Kidney capillary endothelial cell (primary cell): Measurements from ENCODE around the gene ANKLE2.
"Not testable (repeated sequence)": the region's sequence is repeated elsewhere in the genome, so short reads cannot be mapped to it uniquely, and the experiment has no call there.

Source experiments
- DNase-seq: peaks from one replicate; pipeline ENCODE4 v3.0.0-alpha.2; 2018; ENCODE audit warnings: low spot score

ANKLE2 gene

GRCh38 chr12:132719141-132719953, 42.3 kb downstream of the ANKLE2 start:
- no peak for DNase-seq

- no peak for DNase-seq
Observed at GRCh38 chr12:132718644-132719043, 43.0 kb downstream of the ANKLE2 start.

DNA sequence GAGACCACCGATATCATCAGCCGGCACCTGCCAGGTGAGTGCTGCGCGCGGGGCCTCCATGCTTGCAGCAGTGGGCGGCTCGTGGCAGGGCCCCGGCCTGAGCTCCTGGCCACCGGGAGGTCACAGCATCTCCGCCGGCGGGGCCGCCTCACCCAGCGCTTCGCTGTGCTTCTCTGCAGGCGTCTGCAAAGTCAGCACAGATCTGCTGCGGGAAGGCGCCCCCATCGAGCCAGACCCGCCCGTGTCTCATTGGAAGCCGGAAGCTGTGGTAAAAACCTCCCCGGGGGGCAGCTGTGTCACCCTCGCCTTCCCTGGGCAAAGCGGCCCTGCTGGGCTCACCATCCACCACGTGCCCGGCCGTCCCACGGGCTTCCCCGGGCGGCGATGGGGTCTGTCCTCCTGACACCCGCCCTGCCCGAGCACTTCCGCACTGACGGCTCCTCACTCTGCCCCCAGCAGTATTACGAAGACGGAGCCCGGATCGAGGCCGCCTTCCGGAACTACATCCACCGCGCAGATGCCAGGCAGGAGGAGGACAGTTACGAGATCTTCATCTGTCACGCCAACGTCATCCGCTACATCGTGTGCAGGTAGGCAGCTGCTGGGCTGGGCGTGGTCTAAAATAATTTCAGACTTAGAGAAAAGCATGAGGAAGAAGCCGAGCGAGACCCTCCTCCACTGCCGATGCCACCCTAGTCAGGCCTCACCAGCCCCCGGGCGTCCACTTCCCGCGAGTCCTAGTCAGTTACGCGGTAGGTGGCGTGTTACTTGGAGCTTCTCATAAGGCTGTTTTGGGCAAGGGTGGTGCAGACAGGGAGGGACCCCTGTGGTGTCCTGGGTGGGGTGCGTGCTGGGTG, 43.9 kb downstream of the ANKLE2 start:
- DNase-seq: no peak

DNA sequence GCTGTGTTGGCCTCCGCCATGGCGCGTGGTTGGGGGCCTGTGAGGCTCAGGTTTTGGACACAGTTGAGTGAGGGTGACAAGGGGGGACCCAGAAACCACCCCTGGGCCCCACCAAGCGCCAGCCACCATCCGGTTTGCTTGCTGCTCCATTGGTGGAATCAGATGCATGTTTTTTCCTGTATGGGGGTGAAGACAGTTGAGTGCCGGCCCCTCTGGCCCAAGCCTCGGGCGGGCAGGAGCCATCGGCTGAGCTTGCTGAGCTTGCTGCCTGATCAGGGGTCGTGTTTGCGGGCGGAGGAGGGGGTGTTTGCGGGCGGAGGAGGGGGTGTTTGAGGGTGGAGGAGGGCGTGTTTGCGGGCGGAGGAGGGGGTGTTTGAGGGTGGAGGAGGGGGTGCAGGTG, 44.6 kb downstream of the ANKLE2 start:
- no peak for DNase-seq

DNA sequence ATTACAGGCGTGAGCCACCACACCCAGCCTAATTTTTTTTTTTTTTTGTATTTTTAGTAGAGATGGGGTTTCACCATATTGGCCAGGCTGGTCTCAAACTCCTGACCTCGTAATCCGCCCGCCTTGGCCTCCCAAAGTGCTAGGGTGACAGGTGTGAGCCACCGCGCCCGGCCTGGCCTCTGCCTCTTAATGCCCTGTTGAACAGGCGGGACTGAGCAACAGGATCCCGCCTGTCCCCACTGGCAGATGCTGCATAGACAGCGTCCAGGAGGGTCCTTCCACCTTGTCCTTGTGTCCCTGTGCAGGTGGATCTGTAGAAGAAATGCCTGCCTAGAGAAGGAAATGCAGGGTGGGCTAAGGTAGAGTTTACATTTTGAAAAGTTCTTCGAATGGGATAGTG, 45.3 kb downstream of the ANKLE2 start:
- DNase-seq: no peak

DNA sequence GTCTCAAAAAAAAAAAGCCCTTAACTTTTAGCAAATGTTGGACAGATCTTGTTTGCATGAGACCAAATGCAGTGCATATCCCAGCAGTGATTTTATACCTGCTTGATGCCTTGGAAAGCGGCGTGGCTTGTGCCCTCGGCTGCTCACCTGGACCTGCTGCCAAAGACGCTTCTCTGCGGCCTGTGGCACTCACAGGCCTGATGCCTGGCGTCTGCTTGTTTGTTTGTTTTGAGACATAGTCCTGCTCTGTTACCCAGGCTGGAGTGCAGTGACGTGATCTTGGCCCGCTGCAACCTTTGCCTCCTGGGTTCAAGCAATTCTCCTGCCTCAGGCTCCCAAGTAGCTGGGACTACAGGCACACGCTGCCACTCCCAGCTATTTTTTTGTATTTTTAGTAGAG, 45.8 kb downstream of the ANKLE2 start:
- no peak for DNase-seq

GRCh38 chr12:132713123-132713522, 48.5 kb downstream of the ANKLE2 start:
- DNase-seq: no peak

DNA sequence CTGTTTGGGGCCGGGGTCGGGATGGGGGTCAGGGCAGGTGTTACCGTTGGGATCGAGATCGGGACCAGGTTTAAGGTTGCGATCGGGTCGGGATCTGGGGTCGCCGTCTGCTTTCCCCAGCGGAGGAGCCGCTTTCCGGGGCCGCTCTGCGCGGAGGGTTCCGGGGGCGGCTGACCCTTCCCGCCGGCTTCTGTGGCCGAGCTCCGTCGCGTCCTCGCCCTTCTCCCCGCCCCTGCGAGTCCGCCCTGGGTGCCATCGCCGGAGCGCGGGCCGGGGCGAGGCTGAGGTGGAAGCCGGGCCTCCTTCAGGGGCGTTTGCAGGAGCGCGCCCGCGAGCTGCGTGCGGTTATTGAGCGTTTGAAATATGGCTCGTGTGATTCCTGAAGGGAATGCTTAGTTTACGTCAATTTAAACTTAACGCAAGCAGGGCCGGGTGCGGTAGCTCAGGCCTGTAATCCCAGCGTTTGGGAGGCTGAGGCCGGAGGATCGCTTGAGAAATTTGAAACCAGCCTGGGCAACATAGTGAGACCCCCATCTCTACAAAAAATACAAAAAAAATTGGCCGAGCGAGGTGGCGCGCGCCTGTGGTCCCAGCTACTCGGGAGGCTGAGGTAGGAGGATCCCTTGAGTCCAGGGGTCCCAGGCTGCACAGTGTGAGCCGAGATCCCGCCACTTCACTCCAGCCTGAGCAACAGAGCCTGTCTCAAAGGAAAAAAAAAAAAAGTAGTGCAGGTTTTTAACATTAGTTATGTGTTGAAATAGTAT, 50.4 kb downstream of the ANKLE2 start:
- DNase-seq: peak; percentile 13

DNA sequence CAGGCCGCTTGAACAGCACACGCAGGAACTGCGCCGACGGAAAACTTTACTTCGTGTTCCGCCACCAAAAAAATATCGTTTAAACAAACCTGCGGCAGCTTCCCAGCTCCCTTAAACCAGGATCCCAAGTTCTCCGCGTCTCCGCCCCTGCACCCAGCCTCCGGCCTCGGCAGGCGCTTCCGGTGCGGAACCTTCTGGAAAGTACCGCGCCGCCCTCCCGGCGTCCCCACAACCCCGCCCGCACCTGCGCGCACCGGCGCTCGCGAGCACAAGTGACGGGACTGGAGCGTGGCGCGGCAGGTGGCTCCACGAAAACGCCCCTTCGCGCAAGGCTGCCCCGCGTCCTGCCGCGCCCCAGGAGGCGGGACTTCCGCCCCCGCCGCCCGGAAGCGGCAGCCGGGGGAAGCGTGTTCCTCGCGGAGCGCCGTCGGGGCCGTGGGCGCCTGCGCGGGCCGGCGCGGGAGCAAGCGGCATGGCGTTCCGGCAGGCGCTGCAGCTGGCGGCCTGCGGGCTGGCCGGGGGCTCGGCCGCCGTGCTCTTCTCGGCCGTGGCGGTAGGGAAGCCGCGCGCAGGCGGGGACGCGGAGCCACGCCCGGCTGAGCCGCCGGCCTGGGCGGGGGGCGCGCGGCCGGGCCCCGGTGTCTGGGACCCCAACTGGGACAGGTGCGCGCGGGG, 51.1 kb downstream of the ANKLE2 start, which contains the start of gene PGAM5:
PGAM5 (plus strand) TSS at position 438 of the 675 bp plus-strand sequence; CDS start at position 473, 35 bp downstream.
- DNase-seq: peak; percentile 73

GRCh38 chr12:132710043-132710404, 51.6 kb downstream of the ANKLE2 start:
- DNase-seq: no peak

DNA sequence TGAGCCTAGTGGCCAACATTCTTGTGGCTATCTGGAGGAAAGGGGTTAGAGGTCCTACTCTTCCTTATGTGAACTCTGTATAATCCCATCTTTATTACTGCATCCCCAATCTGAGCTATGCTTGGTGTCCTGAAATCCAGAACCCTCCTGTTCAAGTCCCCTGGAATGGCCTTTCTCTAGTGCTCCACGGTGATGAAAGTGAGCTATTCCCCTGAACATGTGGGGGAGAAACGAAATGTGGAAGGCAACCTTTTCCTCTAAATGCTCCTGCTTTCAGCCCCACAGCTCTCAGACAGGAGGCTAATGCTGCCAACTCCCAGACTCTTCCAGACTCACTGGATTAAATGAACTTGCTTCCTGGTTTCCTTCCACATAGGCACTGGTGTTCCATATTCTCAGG, 53.5 kb downstream of the ANKLE2 start:
- no peak for DNase-seq

GRCh38 chr12:132707241-132707640, 54.4 kb downstream of the ANKLE2 start:
- no peak for DNase-seq

DNA sequence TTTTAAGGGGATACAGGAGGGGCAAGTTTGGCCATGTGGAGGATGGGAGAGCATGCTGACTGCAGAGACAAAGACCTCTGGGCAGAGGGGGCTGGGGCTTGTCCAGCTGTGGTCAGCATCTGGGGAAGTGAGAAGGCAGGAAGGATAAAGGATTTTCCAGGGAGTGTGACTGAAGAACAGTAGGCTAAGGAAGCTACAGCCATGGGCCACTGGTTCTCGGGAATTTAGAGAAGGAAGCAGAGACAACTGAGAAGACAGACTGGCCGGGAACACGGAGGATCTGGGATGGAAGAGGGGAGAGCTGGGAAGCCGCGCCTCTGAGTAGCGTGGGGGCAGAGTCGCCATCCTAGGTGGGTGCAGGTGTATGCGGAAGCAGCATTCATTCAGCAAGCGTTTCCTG, 58.0 kb downstream of the ANKLE2 start:
- no peak for DNase-seq

DNA sequence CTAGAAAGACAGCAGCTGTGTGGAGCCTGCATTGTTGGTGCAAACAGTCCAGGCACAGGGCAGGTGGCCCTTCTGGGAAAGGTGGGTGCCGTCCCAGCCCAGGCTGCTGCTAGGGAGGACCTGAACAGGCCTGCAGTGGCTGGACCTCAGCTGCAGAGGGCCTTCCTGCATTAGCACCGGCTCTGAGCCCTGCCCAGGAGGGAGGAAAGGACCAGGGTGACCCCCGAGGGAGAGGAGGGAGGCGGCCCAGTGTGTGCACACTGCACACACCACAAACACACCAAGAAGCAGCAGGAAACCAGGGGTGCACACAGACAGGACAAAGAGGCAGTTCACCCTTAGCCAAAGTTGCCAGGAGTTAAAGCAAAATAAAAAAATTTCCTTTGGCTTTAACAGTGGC, 59.0 kb downstream of the ANKLE2 start:
- DNase-seq: no peak

GRCh38 chr12:132700212-132700822, 61.3 kb downstream of the ANKLE2 start:
- no peak for DNase-seq

- no peak for DNase-seq
Observed at GRCh38 chr12:132698341-132698740, 63.3 kb downstream of the ANKLE2 start.

DNA sequence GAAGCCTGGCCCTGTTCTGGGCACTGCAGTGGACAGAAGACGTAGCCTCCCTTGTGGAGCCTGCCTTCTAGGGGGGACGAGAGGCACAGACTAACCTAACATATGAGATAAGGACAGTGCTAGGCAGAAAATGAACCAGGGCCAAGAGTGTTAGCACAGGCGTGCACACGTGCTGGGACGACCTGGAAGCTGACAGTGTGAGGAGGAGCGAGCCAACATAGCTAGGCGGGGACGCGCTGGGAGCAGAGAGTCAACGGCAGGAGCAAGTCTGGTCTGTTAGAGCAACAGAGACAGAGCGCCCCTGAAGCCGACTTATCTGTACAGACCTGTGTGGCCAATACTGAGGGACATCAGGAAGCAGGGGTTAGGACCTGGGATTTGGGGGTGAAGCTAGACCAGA, 66.2 kb downstream of the ANKLE2 start:
- DNase-seq: no peak

DNA sequence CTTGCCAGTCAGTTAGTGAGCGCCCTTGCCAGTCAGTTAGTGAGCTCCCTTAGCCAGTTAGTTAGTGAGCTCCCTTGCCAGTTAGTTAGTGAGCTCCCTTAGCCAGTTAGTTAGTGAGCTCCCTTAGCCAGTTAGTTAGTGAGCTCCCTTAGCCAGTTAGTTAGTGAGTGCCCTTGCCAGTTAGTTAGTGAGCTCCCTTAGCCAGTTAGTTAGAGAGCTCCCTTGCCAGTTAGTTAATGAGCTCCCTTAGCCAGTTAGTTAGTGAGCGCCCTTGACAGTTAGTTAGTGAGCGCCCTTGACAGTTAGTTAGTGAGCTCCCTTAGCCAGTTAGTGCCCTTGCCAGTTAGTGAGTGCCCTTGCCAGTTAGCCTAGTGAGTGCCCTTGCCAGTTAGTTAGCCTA, 66.7 kb downstream of the ANKLE2 start:
- not testable (repeated sequence) for DNase-seq

DNA sequence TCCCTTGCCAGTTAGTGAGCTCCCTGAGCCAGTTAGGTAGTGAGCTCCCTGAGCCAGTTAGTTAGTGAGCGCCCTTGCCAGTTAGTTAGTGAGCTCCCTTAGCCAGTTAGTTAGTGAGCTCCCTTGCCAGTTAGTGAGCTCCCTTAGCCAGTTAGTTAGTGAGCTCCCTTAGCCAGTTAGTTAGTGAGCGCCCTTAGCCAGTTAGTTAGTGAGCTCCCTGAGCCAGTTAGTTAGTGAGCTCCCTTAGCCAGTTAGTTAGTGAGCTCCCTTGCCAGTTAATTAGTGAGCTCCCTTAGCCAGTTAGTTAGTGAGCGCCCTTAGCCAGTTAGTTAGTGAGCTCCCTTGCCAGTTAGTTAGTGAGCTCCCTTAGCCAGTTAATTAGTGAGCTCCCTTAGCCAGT, 69.6 kb downstream of the ANKLE2 start:
- not testable (repeated sequence) for DNase-seq

DNA sequence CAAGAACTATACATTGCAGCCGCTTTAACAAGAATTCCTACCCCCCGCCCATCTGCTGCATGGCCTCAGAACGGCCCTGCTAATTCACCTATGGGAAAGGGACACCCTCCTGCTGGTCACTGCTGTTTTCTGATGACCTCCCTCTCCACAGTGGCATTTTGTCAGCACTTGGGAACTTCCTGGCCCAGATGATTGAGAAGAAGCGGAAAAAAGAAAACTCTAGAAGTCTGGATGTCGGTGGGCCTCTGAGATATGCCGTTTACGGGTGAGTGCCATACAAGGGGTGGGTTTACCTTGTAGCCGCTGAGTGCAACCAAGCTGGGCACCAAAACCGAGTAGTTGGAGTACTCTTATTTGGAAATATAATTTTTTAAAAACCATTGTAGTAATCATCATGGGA, 71.5 kb downstream of the ANKLE2 start:
- no peak for DNase-seq

- no peak for DNase-seq
Observed at GRCh38 chr12:132689227-132689626, 72.4 kb downstream of the ANKLE2 start.
